K562 (cell line): ENCODE results near the gene ADK. TPM values are rescaled to one million over a fixed set of nuclear protein-coding genes. Genes with fewer than 3 reads are reported as not detected.

Experiments used
- BDP1 ChIP-seq: IDR thresholded peaks from 3 replicates; pipeline ENCODE4 v1.6.1; 2011; ENCODE audit not compliant: insufficient read length, insufficient read depth
- CCNT2 ChIP-seq: IDR thresholded peaks from 2 replicates; pipeline ENCODE4 v1.6.1; 2011; ENCODE audit warnings: borderline replicate concordance, low read depth, mild to moderate bottlenecking, moderate library complexity, mixed read lengths, low read length; ENCODE audit not compliant: insufficient read length; ENCODE audit errors: extremely low read depth
- EHMT2 ChIP-seq: fragments of 450-650 bp; IDR thresholded peaks from 2 replicates; pipeline ENCODE4 v1.6.1; 2018; ENCODE audit warnings: antibody characterized with exemption
- EWSR1 ChIP-seq: fragments of 450-650 bp; IDR thresholded peaks from 2 replicates; pipeline ENCODE4 v1.6.1; 2018; ENCODE audit warnings: borderline replicate concordance, mild to moderate bottlenecking, low read depth, moderate library complexity; ENCODE audit not compliant: partially characterized antibody
- ILF3 ChIP-seq: fragments of 450-650 bp; IDR thresholded peaks from 2 replicates; pipeline ENCODE4 v1.6.1; 2018; ENCODE audit warnings: antibody characterized with exemption, mild to moderate bottlenecking, moderate library complexity, borderline replicate concordance
- LEF1 ChIP-seq: fragments of 450-650 bp; IDR thresholded peaks from 2 replicates; pipeline ENCODE4 v1.6.1; 2016; ENCODE audit warnings: mild to moderate bottlenecking
- MCM2 ChIP-seq: fragments of 450-650 bp; IDR thresholded peaks from 2 replicates; pipeline ENCODE4 v1.6.1; 2017; ENCODE audit warnings: low read depth, mild to moderate bottlenecking
- MTF1 ChIP-seq: fragments of 250-450 bp; sonication (Bioruptor Pico); IDR thresholded peaks from 2 replicates; pipeline ENCODE4 v1.9.0; 2021; ENCODE audit warnings: moderate library complexity, mild to moderate bottlenecking, inconsistent platforms, borderline replicate concordance
- NCOA1 ChIP-seq: fragments of 450-650 bp; IDR thresholded peaks from 2 replicates; pipeline ENCODE4 v1.6.1; 2016; ENCODE audit warnings: low read depth
- PURB ChIP-seq: sonication (generic); formaldehyde crosslinking; IDR thresholded peaks from 2 replicates; pipeline ENCODE4 v1.9.0; 2021; ENCODE audit warnings: low read depth, mild to moderate bottlenecking, missing genetic modification reagents
- STAG1 ChIP-seq: sonication (generic); formaldehyde crosslinking; IDR thresholded peaks from 2 replicates; pipeline ENCODE4 v1.5.0; 2020; ENCODE audit warnings: missing genetic modification reagents, borderline replicate concordance
- TBL1XR1 ChIP-seq, 2 experiments: IDR thresholded peaks; 2 replicates each; pipeline ENCODE4 v1.6.1; 2012; ENCODE audit warnings: improper control_type of control experiment in 2 of 2, low read length in 2 of 2, mild to moderate bottlenecking in 1 of 2
- VEZF1 ChIP-seq: fragments of 200-800 bp; sonication (Bioruptor generic); IDR thresholded peaks from 2 replicates; pipeline ENCODE4 v1.6.1; 2017; ENCODE audit warnings: missing genetic modification characterization, missing compliant biosample characterization
- ZNF668 ChIP-seq: fragments of 250-450 bp; sonication (Bioruptor Pico); IDR thresholded peaks from 2 replicates; pipeline ENCODE4 v1.8.0; 2022; ENCODE audit warnings: mild to moderate bottlenecking, inconsistent platforms
- polyA plus RNA-seq, 8 experiments: library from polyadenylated mRNA; depleted of rRNA in 4 of 8; stranded (reverse) in 5 of 8; unstranded in 3 of 8; fragments of >200 nt; fragmentation: Nextera tagmentation in 2 of 8; fragmentation: Illumina TruSeq in 1 of 8; extraction: Ambion mirVana in 2 of 8; extraction: Trizol in 1 of 8; gene quantifications; 2 replicates each; pipeline versions ENCODE4 v1.2.1 to v1.2.3, GENCODE V29; 2011 to 2014; ENCODE audit warnings: inconsistent platforms in 1 of 8, missing spikeins in 1 of 8
- total RNA-seq, 7 experiments: library from RNA; depleted of rRNA in 6 of 7; stranded (reverse); fragments of >200 nt in 6 of 7; fragmentation: Illumina TruSeq in 2 of 7; extraction: Trizol in 2 of 7; gene quantifications; 2 replicates each; pipeline versions ENCODE4 v1.2.1 to v1.2.3, GENCODE V29; 2011 to 2021; ENCODE audit warnings: low replicate concordance in 1 of 7
- TF ChIP-seq, protein P1 (sequence below): fragments of 250-450 bp; sonication (Bioruptor Pico); IDR thresholded peaks from 2 replicates; pipeline ENCODE4 v1.9.0; 2021; ENCODE audit warnings: mild to moderate bottlenecking, inconsistent platforms
- TF ChIP-seq, protein P2 (sequence below): fragments of 250-450 bp; sonication (Bioruptor Pico); IDR thresholded peaks from 2 replicates; pipeline ENCODE4 v1.5.0; 2021; ENCODE audit warnings: mild to moderate bottlenecking, moderate library complexity
- TF ChIP-seq, protein P3 (sequence below): fragments of 450-650 bp; formaldehyde crosslinking; IDR thresholded peaks from 2 replicates; pipeline ENCODE4 v1.4.0; 2020; ENCODE audit warnings: mild to moderate bottlenecking, mixed read lengths

Gene ADK
- total and polyA plus RNA-seq, 9 of the 15 experiments (the other 6 are each of a cell fraction or from before 2014, with no cell fraction given) = 54.2 to 97.8 (median 73.6) TPM

GRCh38 chr10:74179111-74179710 is 28.2 kb downstream of the ADK start (continued):
- no peak for TF ChIP-seq STAG1 (CRISPR knock-in tag)
- TF ChIP-seq, protein P1, sequence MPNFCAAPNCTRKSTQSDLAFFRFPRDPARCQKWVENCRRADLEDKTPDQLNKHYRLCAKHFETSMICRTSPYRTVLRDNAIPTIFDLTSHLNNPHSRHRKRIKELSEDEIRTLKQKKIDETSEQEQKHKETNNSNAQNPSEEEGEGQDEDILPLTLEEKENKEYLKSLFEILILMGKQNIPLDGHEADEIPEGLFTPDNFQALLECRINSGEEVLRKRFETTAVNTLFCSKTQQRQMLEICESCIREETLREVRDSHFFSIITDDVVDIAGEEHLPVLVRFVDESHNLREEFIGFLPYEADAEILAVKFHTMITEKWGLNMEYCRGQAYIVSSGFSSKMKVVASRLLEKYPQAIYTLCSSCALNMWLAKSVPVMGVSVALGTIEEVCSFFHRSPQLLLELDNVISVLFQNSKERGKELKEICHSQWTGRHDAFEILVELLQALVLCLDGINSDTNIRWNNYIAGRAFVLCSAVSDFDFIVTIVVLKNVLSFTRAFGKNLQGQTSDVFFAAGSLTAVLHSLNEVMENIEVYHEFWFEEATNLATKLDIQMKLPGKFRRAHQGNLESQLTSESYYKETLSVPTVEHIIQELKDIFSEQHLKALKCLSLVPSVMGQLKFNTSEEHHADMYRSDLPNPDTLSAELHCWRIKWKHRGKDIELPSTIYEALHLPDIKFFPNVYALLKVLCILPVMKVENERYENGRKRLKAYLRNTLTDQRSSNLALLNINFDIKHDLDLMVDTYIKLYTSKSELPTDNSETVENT (CRISPR knock-in tag) = no peak
- TF ChIP-seq, protein P2, sequence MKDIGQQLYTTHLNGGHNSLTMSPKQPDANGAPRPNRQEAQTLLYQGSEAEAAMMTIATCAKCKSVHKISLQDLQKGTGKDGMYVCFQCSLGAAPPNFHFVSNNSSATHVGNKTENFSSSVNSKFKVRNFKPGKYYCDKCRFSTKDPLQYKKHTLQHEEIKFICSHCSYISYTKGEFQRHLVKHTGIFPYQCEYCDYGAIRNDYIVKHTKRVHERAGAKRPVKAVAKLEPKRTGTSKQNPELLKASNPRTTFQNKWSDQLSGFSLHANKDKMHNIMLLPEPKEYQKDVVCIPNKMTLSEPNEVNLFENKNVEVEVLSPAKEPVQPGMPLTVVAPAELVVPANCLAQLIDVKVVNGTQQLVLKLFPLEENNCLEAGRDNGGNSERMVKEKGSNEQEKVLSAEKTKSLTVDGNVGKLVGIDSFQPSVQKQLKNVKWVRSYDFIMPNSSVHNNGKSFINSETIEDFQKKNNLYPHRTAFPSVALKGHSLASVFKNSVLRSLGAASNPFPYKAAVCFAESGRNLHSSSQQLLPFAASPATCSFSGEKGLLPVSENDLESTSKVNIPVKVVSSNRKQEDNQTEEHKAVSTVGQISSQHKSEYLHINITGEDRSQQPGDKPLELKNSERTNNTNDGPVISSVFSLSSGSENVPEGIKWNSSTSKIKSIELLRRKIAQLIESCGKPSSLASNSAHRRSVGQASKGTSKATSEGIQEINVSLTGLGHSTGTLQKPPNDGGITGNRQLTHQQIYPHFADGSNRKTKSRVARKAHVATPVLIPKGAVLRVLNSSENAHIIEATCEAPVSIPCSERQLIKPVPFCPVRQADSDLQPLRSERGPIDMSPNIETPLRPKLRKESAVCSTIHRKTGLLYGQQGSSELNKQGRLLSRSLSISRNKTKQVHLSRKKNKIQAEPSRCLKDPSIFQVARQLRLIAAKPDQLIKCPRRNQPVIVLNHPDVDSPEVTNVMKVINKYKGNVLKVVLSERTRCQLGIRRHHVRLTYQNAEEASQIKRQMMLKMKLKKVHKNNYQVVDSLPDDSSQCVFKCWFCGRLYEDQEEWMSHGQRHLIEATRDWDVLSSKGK (CRISPR knock-in tag) = no peak
- TF ChIP-seq PURB = no peak
- no peak for TF ChIP-seq TBL1XR1 (IDR thresholded peaks at IDR 0.05; ENCODE audit: low read length in 2 of 2)
- peak; percentile 84; the same call in 1 of the 2 replicates for TF ChIP-seq MTF1
- no peak for TF ChIP-seq BDP1
- no peak for TF ChIP-seq LEF1
- peak; percentile 95 for TF ChIP-seq ZNF668 (CRISPR knock-in tag)
- peak; percentile 43; the same call in 1 of the 2 replicates for TF ChIP-seq VEZF1
- TF ChIP-seq MCM2 = no peak
- no peak for TF ChIP-seq CCNT2
- no peak for TF ChIP-seq NCOA1
- TF ChIP-seq, protein P3, sequence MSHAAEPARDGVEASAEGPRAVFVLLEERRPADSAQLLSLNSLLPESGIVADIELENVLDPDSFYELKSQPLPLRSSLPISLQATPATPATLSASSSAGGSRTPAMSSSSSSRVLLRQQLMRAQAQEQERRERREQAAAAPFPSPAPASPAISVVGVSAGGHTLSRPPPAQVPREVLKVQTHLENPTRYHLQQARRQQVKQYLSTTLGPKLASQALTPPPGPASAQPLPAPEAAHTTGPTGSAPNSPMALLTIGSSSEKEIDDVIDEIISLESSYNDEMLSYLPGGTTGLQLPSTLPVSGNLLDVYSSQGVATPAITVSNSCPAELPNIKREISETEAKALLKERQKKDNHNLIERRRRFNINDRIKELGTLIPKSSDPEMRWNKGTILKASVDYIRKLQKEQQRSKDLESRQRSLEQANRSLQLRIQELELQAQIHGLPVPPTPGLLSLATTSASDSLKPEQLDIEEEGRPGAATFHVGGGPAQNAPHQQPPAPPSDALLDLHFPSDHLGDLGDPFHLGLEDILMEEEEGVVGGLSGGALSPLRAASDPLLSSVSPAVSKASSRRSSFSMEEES (CRISPR knock-in tag) = peak; percentile 35; the same call in 1 of the 2 replicates
- no peak for TF ChIP-seq EWSR1
- no peak for TF ChIP-seq ILF3
- no peak for TF ChIP-seq EHMT2
